ENCODE data around the gene SPON1.

GRCh38 chr11:14022821-14023220 is 60.3 kb downstream of the SPON1 start:
- TF ChIP-seq FOXA1 (IDR thresholded peaks at IDR 0.05) = no peak
- TF ChIP-seq L3MBTL2 (conservative IDR thresholded peaks at IDR 0.05) = no peak
- TF ChIP-seq SP1 (IDR thresholded peaks at IDR 0.05) = no peak
- TF ChIP-seq FOXM1 (IDR thresholded peaks at IDR 0.05; ENCODE audit: borderline replicate concordance) = no peak
- no peak for TF ChIP-seq NFRKB (IDR thresholded peaks at IDR 0.05)
- TF ChIP-seq ELF4 (IDR thresholded peaks at IDR 0.05) = no peak
